Spleen (tissue), 11 donors: ENCODE data around the gene CCR9. TPM values are rescaled to one million over a fixed set of nuclear protein-coding genes. Genes with fewer than 3 reads are reported as not detected.
"Not testable (repeated sequence)": the region's sequence is repeated elsewhere in the genome, so short reads cannot be mapped to it uniquely, and the experiment has no call there.

Source experiments
- DNase-seq: peaks from one replicate; pipeline ENCODE4 v3.0.0-alpha.2; 2020
- H3K27ac ChIP-seq, 8 donors: fragments of 200-600 bp; sonication (generic) in 7 of 8; 1 replicate in 4 of 8; 2 replicates in 4 of 8; pipeline versions ENCODE4 v1.5.0 to v1.8.0; 2016 to 2021; ENCODE audit warnings: inconsistent platforms in 4 of 8, mild to moderate bottlenecking in 4 of 8, moderate library complexity in 1 of 8
- H3K27me3 ChIP-seq, 7 donors: fragments of 200-600 bp; sonication (generic) in 6 of 7; replicated peaks in 1 of 7; 1 replicate in 4 of 7; 2 replicates in 3 of 7; pipeline versions ENCODE4 v1.5.0 to v1.8.0; 2016 to 2021; ENCODE audit warnings: inconsistent platforms in 3 of 7, mild to moderate bottlenecking in 1 of 7
- H3K36me3 ChIP-seq, 6 donors: fragments of 200-600 bp; sonication (generic) in 5 of 6; 1 replicate in 4 of 6; 2 replicates in 2 of 6; pipeline versions ENCODE4 v1.5.0 to v1.8.0; 2016 to 2021; ENCODE audit warnings: inconsistent platforms in 2 of 6
- H3K4me1 ChIP-seq, 6 donors: fragments of 200-600 bp; sonication (generic) in 5 of 6; 1 replicate in 3 of 6; 2 replicates in 3 of 6; pipeline versions ENCODE4 v1.5.0 to v1.8.0; 2016 to 2021; ENCODE audit warnings: inconsistent platforms in 3 of 6
- H3K4me3 ChIP-seq, 8 donors: fragments of 200-600 bp; sonication (generic) in 7 of 8; 1 replicate in 4 of 8; 2 replicates in 4 of 8; pipeline versions ENCODE4 v1.5.0 to v1.8.0; 2016 to 2021; ENCODE audit warnings: inconsistent platforms in 4 of 8, mild to moderate bottlenecking in 4 of 8, moderate library complexity in 2 of 8
- H3K9me3 ChIP-seq, 8 donors: fragments of 200-600 bp; sonication (generic) in 7 of 8; 1 replicate in 4 of 8; 2 replicates in 4 of 8; pipeline versions ENCODE4 v1.5.0 to v1.8.0; 2016 to 2021; ENCODE audit warnings: inconsistent platforms in 4 of 8
- CTCF ChIP-seq, 11 experiments: fragments of 200-600 bp in 7 of 11; fragments of 450-650 bp in 4 of 11; sonication (generic) in 4 of 11; IDR thresholded peaks in 8 of 11; conservative IDR thresholded peaks in 3 of 11; 1 replicate in 7 of 11; 2 replicates in 4 of 11; pipeline versions ENCODE4 v1.4.0 to v1.8.0; 2016 to 2021; ENCODE audit warnings: antibody characterized with exemption in 11 of 11, inconsistent platforms in 4 of 11, mild to moderate bottlenecking in 1 of 11
- POLR2A ChIP-seq, 3 donors: fragments of 450-650 bp; IDR thresholded peaks; one replicate each; pipeline ENCODE4 v1.5.1; 2017; ENCODE audit warnings: antibody characterized with exemption in 3 of 3, mild to moderate bottlenecking in 1 of 3
- POLR2AphosphoS5 ChIP-seq, 3 donors: sonication (generic); formaldehyde crosslinking; IDR thresholded peaks; one replicate each; pipeline ENCODE4 v1.5.1; 2017; ENCODE audit warnings: antibody characterized with exemption in 3 of 3
- WGBS, 5 donors: extraction: QIAGEN DNeasy Blood & Tissue Kit in 3 of 5; methylation state at CpG; one replicate each; pipeline versions ENCODE4 v1.1.5 to v1.1.7; 2013 to 2018; 5-methylcytosine and 5-hydroxymethylcytosine counted together
- intact Hi-C: fragments of 100-400 bp; cut with DNase I; formaldehyde crosslinking; loops from one replicate; pipeline ENCODE4 v1.15.0; 2023; ENCODE audit warnings: low total_unique reads
- polyA plus RNA-seq, 3 donors: library from polyadenylated mRNA; stranded (reverse); fragments of 200-250 nt; gene quantifications; one replicate each; pipeline ENCODE4 v1.2.1, GENCODE V29; 2013
- total RNA-seq, 7 donors: library from RNA; depleted of rRNA in 3 of 7; stranded (reverse); fragments of >200 nt in 3 of 7; fragmentation: NEBNext Ultra II Directional in 4 of 7; extraction: Animal tissue kit (Norgen Biotek cat#: 25700) in 4 of 7; gene quantifications; one replicate each; pipeline versions ENCODE4 v1.1.0 to v1.2.1, GENCODE V29; 2016 to 2021
- donor health status: healthy with polysubstance abuse.
- donor health status: DM: no; HTN: no; CAD: no; lungs with moderate emphysema.
- donor health status: DM: no; HTN: no; CAD: no.
- donor health status: Bipolar disorder and iron deficiency.
- donor health status: healthy.
- donor health status: DM: no; HTN: no; CAD: no.
- donor health status: DM: yes; HTN: yes; CAD: no.

CCR9 gene
- total and polyA plus RNA-seq, 10 donors = 1.1 to 3.6 (median 1.5) TPM

DNA sequence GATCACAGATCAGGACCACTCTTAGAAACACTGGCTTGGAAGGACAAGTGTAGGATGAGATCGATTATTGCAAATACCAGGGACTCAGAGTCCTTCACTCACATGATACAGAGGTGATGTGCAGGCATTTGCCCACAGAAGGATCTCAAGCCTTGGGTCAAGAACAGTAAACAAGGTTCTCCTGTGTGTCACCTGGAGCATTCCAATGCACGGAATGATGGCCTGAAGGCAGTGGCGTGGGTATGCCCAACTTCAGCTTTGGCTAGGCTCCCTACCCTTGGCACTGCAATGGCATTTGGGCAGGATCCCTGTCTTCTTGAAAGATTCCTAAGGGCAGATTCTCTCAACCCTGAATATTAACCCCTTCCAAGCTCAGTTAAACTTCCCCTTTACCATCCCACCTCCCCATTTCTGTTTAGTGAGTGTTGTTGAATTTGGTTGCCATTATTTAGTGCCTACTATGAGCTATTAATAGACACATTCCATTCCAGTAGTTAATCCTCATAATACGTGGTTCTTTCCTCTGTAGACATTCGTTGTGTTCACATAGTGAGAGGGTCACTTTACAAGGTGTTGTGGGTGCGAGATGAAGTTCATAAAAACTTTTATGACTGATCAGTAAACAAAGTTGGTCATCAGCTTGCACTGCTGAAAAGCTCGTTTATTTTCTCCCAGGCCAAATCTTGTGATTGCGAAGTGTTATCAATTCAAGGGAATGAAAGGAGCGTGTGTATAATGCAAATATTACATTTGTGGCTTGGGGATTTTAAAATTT lies 43.3 kb upstream of the CCR9 start:
- Histone ChIP-seq H3K27me3 (no peaks in the 10 kb centered on the region), H3K4me1 (peaks cover 0 to 34% (median 16%) of the 10 kb centered on the region in 6 donors), H3K4me3 (no peak overlapping the region), H3K9me3 (no peaks in the 10 kb centered on the region), H3K27ac (no peak overlapping the region), H3K36me3 (no peaks in the 10 kb centered on the region)
- DNase-seq = no peak
- TF ChIP-seq POLR2A (IDR thresholded peaks at IDR 0.05) (no peak), POLR2AphosphoS5 (IDR thresholded peaks at IDR 0.05) (no peak)
- 85 to 93% (median 91%) methylated on average over 9 of the region's 9 CpGs for WGBS, 5 donors
- intact Hi-C loops = no loop called here

- no peaks in the 10 kb centered on the region for H3K27me3 ChIP-seq
- no peak overlapping the region for H3K4me3 ChIP-seq
- DNase-seq = no peak
- H3K4me1 ChIP-seq = peaks cover 0 to 26% (median 16%) of the 10 kb centered on the region in 6 donors
- TF ChIP-seq POLR2AphosphoS5 (IDR thresholded peaks at IDR 0.05) = no peak
- TF ChIP-seq POLR2A (IDR thresholded peaks at IDR 0.05) = no peak
- no peak for TF ChIP-seq CTCF (IDR thresholded peaks at IDR 0.05 in 8 of 11, conservative IDR thresholded peaks at IDR 0.05 in 3 of 11)
- no peaks in the 10 kb centered on the region for H3K36me3 ChIP-seq
- intact Hi-C loops = no loop called here
- WGBS, 5 donors = 80 to 89% (median 82%) methylated on average over 1 of the region's 1 CpG
- H3K9me3 ChIP-seq = no peaks in the 10 kb centered on the region
- no peak overlapping the region for H3K27ac ChIP-seq
These were observed 41.7 kb upstream of the CCR9 start for GRCh38 chr3:45844616-45845015.

- Histone ChIP-seq H3K9me3 (no peaks in the 10 kb centered on the region), H3K27me3 (no peaks in the 10 kb centered on the region), H3K36me3 (no peaks in the 10 kb centered on the region), H3K4me1 (peaks cover 0 to 7% (median 0%) of the 10 kb centered on the region in 6 donors), H3K27ac (no peak overlapping the region), H3K4me3 (no peak overlapping the region)
- WGBS, 5 donors = 43 to 98% (median 91%) methylated on average over 1 of the region's 1 CpG
- no peak for TF ChIP-seq POLR2A (IDR thresholded peaks at IDR 0.05)
- DNase-seq = no peak
- intact Hi-C loops = no loop called here
These were observed 38.0 kb upstream of the CCR9 start for GRCh38 chr3:45848392-45848791.

GRCh38 chr3:45852828-45853227 lies 33.5 kb upstream of the CCR9 start:
- WGBS, 5 donors = 44 to 66% (median 60%) methylated on average over 2 of the region's 2 CpGs
- no peak overlapping the region for H3K4me3 ChIP-seq
- H3K27me3 ChIP-seq = no peaks in the 10 kb centered on the region
- no peaks in the 10 kb centered on the region for H3K36me3 ChIP-seq
- DNase-seq = no peak
- H3K27ac ChIP-seq = peak overlapping the region in 2 of 8 donors; percentile 28 to 36
- TF ChIP-seq POLR2AphosphoS5 (IDR thresholded peaks at IDR 0.05) (no peak), CTCF (IDR thresholded peaks at IDR 0.05 in 8 of 11, conservative IDR thresholded peaks at IDR 0.05 in 3 of 11) (no peak), POLR2A (IDR thresholded peaks at IDR 0.05) (no peak)
- H3K9me3 ChIP-seq = peaks cover 0 to 18% (median 4%) of the 10 kb centered on the region in 8 donors
- intact Hi-C loops = no loop called here
- peaks cover 0 to 9% (median 0%) of the 10 kb centered on the region in 6 donors for H3K4me1 ChIP-seq

DNA sequence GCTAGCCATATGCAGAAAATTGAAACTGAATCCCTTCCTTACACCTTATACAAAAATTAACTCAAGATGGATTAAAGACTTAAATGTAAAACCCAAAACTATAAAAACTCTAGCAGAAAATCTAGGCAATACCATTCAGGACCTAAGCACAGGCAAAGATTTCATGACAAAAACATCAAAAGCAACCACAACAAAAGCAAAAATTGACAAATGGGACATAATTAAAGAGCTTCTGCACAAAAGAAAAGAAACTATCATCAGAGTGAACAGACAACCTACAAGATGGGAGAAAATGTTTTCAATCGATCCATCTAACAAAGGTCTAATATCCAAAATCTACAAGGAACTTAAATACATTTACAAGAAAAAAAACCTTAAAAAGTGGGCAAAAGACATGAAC lies 30.0 kb upstream of the CCR9 start:
- H3K27me3 ChIP-seq, intact Hi-C loops, H3K36me3 ChIP-seq, DNase-seq, H3K4me3 ChIP-seq, H3K27ac ChIP-seq: not testable (repeated sequence)
- 82 to 94% (median 86%) methylated on average over 1 of the region's 1 CpG for WGBS, 5 donors
- H3K9me3 ChIP-seq = peaks cover 0 to 18% (median 4%) of the 10 kb centered on the region in 8 donors
- H3K4me1 ChIP-seq = peaks cover 0 to 20% (median 0%) of the 10 kb centered on the region in 6 donors

DNA sequence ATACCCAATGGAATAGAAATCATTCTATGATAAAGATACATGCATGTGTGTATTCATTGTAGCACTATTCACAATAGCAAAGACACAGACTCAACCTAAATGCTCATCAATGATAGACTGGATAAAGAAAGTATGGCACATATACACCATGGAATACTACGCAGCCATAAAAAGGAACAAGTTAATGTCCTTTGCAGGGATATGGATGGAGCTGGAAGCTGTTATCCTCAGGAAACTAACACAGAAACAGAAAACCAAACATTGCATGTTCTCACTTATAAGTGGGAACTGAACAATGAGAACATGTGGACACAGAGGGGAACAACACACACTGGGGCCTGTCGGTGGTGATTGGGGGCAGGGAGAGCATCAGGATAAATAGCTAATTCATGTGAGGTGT lies 29.3 kb upstream of the CCR9 start:
- intact Hi-C loops, H3K36me3 ChIP-seq: not testable (repeated sequence)
- 83 to 95% (median 92%) methylated on average over 2 of the region's 2 CpGs for WGBS, 5 donors

More for the DNA sequence above, 29.3 kb upstream of the CCR9 start:
- H3K27me3 ChIP-seq, H3K27ac ChIP-seq, H3K4me3 ChIP-seq, DNase-seq: not testable (repeated sequence)
- Histone ChIP-seq H3K4me1 (peaks cover 0 to 20% (median 0%) of the 10 kb centered on the region in 6 donors), H3K9me3 (peaks cover 0 to 18% (median 4%) of the 10 kb centered on the region in 8 donors)
